GM21390 (cell line): ENCODE data around the gene ZFR2.
"Not testable (repeated sequence)": the region's sequence is repeated elsewhere in the genome, so short reads cannot be mapped to it uniquely, and the experiment has no call there.

ENCODE experiments used
- ATAC-seq: cut with Tn5 transposase; IDR thresholded peaks from one replicate; pipeline ENCODE4 v1.9.1; 2021; ENCODE audit not compliant: unreplicated experiment

The ZFR2 gene

DNA sequence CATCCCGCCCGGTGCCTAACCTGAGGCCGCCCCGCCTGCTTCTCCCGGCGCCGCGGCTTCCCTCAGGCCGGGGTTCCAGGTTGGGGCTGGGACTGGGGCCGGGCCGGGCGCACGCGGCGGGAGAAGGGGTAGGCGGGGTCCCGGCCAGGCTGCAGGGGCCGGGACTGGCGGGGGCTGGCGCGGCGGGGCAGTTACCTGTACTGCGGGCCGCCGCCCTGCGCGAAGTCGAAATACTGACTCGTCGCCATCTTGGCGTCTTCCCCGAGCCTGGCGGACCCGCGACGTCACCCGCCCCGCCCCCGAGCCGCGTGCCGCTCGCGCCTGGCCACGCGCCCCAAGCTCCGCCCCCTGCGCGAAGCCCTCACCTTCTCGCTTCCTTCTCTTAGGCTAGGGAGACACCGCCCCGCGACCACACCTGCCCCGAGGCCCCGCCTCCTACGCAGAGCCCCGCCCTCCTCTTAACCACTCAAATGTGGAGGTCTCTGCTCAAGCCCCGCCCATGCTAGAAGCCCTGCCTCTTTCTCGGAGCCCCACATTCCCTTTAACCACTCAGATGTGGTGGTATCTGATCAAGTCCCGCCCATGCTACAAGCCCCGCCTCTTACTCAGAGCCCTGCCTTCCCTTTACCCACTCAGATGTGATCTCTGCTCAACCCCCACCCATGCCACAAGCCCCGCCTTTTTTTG lies at the start of gene ZFR2:
TSS of gene ZFR2 (minus strand) at position 269 of the 687 bp plus-strand sequence. CDS start at position 248, 21 bp downstream.
- no peak for ATAC-seq

DNA sequence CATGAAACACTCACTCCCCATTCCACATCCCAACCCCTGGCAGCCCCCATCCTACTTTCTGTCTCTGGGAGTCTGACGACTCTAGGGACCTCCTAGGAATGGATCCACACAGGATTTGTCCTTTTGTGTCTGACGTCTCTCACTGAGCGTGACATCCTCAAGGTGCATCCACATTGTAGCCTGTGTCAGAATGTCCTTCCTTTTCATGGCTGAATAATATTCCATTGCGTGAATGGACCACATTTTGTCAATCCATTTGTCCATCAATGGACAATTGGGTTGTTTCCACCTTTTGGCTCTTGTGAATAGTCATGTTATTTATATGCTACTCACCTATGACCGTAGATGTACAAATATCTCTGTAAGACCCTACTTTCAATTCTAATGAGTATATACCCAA lies 47.2 kb upstream of the ZFR2 start:
- ATAC-seq: no peak

DNA sequence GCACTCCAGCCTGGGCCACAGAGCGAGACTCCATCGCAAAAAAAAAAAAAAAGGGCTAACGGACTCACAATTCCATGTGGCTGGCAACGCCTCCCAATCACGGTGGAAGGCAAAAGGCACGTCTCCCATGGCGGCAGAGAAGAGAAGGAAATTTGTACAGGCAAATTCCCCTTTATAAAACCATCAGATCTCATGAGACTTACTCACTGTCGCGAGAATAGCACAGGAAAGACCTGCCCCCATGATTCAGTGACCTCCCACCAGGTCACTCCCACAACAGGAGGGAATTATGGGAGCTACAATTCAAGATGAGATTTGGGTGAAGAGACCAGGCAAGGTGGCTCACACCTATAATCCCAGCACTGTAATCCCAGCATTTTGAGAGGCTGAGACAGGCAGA lies 45.4 kb upstream of the ZFR2 start:
- no peak for ATAC-seq

- ATAC-seq: no peak
Measured at GRCh38 chr19:3910105-3910504, 41.3 kb upstream of the ZFR2 start.

- no peak for ATAC-seq
Measured at GRCh38 chr19:3908266-3909054, 39.6 kb upstream of the ZFR2 start.

GRCh38 chr19:3907626-3908265 lies 38.9 kb upstream of the ZFR2 start:
- no peak for ATAC-seq

- no peak for ATAC-seq
Measured at GRCh38 chr19:3904233-3904632, 35.4 kb upstream of the ZFR2 start.

- no peak for ATAC-seq
Measured at GRCh38 chr19:3902317-3902973, 33.6 kb upstream of the ZFR2 start.

DNA sequence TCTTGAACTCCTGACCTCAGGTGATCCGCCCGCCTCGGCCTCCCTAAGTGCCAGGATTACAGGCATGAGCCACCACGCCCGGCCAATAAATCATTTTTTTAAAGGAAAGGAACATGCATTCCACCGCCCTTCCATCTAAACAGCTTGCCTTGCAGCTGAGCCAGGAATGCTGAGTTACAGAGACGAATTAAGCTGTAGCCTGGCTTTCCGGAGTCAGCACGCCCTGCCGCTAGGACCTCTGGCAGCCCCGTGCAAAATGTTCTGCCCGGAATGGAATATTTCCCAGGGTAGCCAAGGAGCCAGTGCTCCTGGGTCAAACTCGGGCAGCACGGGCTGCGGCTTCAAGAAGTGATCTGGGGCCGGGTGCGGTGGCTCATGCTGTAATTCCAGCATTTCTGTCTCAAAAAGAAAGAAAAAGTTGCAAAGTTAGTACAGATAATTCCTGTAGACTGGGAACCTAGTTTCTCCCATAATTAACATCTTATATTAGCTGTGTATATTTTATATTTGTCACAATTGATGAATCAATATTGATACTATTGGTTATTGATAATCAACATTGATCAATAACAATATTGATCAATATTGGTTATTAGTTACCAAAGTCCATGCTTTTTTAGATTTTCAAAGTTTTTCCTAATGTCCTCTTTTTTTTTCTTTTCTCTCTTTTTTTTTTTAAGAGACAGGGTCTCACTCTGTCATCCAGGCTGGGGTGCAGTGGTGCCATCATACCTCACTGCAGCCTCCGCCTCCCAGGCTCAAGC lies 30.9 kb upstream of the ZFR2 start:
- no peak for ATAC-seq

DNA sequence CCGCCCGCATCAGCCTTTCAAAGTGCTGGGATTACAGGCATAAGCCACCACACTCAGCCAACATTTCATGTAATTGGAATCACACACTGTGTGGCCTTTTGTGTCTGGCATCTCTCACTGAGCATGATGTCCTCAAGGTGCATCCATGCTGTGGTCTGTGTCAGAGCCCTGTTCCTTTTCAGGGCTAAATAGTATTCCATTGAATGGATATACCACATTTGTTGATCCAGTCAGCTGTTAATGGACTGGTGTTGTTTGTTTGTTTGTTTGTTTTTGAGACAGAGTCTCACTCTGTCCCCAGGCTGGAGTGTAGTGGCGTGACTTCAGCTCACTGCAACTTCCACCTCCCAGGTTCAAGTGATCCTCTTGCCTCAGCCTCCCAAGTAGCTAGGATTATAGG lies 29.6 kb upstream of the ZFR2 start:
- no peak for ATAC-seq

- ATAC-seq: no peak
Measured at GRCh38 chr19:3897936-3898335, 29.1 kb upstream of the ZFR2 start.

GRCh38 chr19:3895788-3896187 lies 26.9 kb upstream of the ZFR2 start:
- ATAC-seq: no peak

- ATAC-seq: not testable (repeated sequence)
Measured at GRCh38 chr19:3894959-3895358, 26.1 kb upstream of the ZFR2 start.

- ATAC-seq: no peak
Measured at GRCh38 chr19:3893509-3894179, 24.8 kb upstream of the ZFR2 start.

DNA sequence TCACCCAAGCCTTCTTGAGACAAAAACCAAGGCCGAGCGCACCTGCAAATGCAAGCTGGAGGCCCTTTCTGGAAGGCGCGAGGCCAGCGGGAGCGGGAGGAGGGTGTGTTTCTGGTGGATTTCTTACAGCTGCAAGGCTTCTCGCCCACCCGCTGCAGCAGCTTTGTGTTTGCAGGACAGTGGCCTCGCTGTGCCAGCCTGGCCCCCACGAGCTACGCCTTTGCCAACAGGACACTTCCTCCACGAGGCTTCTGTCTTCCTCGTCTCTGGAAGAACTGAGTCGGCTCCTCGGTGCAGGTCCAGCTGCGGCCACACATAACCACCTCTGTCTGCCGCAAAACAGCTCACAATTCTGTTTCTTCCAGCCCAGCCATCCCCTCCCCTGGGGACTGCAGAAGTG lies 21.8 kb upstream of the ZFR2 start:
- ATAC-seq: no peak

GRCh38 chr19:3882041-3882384 lies 13.2 kb upstream of the ZFR2 start:
- no peak for ATAC-seq

- no peak for ATAC-seq
Measured at GRCh38 chr19:3881272-3882040, 12.6 kb upstream of the ZFR2 start.

DNA sequence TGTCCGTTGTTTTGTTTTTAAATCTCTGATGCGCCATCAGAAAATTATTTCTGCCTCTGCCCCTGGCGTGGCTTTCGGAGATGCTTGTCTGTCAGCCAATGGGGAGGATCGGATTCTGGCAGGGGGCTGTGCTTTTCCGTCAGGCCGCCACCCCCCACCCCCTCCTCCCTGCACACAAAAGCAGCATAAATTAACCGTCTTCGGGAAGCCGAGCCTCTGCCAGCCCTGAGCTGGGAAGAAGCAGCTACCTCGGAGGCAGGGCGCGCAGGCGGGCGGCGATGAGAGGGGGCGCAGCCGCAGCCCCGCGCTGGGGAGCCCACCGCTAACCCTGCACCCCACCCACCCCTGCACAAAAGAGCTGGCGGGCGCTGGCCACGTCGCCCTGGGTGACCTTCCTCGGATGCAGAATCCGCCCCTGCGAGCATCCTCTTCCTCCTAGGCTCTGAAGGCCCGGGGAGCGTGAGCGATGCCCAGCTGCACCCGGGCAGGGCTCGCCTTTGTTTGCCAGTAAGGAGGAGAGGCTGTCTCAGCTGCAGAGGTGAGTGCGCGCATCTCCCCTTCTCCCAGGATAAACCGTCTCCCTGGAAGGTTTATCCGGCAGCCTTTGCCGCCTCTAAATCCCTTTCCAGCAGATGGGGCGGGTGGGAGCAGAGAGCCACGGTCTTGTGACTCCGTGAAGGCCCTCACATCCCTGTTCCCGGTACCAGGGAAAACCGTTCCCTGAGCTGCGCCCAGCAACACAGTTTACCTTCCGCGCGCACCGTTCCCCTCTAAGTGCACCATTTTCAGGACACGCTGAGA lies 11.8 kb upstream of the ZFR2 start, which contains the start of gene ATCAY:
TSS of gene ATCAY (plus strand) at position 215 of the 801 bp plus-strand sequence. CDS start 5,083 bp downstream, outside the sequence.
- ATAC-seq: no peak

- ATAC-seq: no peak
Measured at GRCh38 chr19:3879656-3880055, 10.8 kb upstream of the ZFR2 start.
